NCI-H1417 (cell line): ENCODE measurements around the gene DHCR7.

ENCODE experiments used
- DNase-seq, 3 experiments: peaks; one replicate each; lab custom pipeline; 2025; lab: John Stamatoyannopoulos, UW

DHCR7 gene

DNA sequence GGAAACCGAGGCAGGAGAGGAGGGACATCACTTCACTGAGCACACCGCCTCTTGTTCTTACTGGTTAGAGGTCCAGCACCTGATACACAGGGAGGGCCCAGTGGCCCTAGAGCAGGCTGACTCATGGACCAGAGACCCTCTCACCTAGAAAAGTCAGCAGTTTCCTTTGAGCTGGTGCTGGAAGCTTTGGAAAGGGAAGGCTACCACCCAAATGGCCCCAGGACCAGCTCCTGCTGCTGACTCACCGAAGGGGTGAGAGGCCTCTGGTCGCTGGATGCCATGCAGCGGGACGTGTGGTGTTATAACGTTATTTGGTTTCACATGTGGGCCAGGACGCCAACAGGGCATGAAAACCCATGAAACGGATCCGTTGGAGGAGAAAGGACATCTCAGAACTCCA lies 8.6 kb upstream of the DHCR7 start:
- no peak for DNase-seq

DNA sequence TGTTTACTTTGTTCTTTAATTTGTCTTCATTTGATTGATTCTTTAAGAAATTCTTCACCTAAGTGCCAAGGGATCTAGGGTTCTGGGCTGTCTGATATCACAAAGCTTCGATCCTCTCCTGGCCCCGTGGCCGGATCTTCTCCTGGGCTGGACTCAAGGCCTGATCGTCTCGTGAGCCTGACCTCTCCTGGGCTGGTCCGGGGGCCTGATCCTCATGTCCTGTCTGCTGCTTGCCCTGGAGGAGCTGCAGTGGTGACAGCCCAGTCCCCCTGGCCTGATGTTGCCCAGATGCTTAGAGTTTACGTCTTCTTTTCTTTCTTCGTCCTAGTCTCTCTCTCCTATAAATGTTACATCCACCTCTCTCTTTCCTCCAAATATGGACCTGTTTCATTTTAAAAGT lies 8.1 kb upstream of the DHCR7 start:
- DNase-seq, result no peak

DNA sequence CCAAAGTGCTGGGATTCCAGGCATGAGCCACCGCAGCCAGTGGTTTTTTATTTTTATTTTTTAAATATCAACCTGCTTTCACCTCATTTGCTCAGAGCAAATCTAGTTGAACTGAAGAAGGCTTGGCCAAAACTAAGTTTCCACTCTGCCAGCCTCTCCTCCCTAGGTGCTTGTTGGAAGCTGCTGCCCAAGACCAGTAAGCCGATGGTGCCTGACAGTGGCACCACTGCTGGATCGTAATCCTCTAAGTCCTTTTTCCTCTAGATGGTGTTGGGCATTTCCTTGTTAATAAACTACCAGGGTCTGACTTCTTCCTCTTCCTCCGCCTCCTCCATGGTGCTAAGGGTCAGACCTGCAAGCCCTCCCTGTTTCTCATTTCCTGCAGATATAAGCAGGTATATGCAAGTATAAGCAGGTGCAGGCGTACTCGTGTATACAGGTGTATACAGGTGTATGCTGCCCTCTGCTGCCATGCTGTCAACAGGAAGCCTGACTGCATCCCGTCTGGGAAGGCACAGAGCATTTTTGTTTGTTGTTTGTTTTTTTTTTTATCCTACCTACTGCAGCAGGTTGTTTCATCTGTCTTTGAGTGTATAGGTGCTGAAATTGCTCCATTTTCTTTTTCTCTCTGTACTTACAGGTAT lies 6.4 kb upstream of the DHCR7 start:
- DNase-seq, result peak in 1 of 3 experiments; percentile 17

DNA sequence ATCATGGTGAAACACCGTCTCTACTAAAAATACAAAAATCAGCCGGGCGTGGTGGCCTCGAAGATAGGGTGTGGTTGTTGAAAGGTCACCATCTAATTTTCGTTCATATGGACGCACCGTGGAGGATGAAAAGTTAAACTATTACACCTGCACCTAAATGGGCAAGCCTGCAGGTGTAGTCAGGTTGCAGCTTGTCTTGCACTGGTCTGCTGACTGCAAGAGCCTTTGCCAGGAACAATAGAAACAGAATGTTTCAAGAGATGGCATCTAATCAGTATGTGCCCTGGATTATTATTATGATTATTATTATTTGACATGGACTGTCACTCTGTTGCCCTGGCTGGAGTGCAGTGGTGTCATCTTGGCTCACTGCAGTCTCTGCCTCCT lies 5.7 kb upstream of the DHCR7 start:
- no peak for DNase-seq

DNA sequence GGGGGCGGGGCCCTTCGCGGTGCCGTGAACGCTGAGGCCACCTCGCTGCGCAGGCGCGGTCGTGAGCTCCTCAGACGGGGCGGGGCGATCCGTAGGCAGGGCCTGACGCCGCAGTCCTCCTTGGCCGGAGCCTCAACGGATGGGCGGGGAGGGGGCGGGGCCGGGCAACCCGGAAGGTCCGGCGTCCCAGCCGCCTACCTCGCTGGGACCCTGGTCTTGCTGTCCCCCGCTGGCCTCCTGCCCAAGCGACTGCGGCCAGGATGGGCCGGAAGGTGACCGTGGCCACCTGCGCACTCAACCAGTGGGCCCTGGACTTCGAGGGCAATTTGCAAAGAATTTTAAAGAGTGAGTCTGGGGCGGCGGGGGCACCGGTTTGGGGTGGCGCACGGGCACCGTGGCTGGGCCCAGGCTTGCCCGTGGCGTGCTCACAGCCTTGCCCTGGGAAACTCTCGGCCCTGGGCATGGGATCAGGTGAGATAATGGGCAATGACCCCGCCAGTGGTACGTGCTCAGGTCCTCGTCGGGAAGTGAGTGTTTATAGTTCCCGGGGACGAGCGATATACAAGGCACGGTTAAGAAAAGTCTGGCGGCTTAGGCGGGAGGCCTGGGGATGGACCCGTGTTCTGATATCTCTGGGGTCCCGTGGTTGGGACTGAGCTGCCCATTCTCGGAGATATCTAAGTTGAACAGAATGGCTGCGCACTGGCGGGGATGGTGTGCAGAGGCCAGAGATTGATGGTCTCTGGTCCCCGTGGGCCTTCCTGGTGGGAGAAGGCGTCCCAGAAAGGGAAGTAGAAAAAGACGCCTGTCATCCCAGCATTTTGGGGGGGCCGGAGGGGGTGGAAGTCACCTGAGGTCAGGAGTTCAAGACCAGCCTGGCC lies 5.1 kb upstream of the DHCR7 start, which contains the start of gene NADSYN1:
TSS of gene NADSYN1 (plus strand) at position 167 of the 881 bp plus-strand sequence. CDS start at position 261, 94 bp downstream.
- DNase-seq, result peak; percentile 95 to 96 (median 95)

DNA sequence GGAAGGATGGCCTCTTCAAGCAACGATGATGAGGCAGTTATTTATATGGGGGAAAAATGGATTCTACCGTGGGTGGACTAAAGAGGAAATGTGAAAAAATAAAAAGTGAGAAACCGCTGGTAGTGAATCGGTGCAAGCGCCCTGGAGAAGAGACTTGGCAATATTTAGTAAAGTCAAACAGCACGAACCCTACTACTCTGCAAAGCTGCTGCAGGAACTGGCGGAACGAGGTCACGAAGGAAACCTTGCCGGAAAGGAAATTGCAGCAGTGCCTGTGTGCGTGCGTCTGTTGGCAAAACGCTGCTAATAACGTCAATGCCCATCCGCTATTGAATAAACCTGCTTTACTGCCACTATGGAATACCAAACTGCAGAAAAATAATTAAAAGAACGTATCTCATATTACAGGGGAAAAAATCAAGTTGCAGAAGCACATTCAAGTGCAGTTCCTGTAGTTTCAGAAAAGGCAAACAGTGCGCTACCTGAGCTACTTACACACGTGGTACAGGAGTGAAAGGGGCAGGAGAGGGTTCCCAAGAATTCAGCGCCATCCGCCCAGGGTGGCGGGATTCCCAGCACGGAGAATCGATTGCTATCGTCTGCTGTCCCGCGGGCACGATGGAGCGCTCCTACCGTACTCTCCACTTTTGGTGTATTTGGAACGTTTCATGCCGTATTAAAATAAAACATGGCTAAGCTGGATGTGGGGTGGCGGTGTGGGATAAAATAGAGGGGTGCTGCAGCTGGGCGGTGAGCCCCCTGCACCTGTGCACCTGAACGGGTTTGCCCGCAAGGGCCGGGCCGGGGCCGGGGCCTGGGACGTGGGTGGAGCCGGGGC lies 4.2 kb upstream of the DHCR7 start:
- DNase-seq, result peak; percentile 61 to 82 (median 62)

DNA sequence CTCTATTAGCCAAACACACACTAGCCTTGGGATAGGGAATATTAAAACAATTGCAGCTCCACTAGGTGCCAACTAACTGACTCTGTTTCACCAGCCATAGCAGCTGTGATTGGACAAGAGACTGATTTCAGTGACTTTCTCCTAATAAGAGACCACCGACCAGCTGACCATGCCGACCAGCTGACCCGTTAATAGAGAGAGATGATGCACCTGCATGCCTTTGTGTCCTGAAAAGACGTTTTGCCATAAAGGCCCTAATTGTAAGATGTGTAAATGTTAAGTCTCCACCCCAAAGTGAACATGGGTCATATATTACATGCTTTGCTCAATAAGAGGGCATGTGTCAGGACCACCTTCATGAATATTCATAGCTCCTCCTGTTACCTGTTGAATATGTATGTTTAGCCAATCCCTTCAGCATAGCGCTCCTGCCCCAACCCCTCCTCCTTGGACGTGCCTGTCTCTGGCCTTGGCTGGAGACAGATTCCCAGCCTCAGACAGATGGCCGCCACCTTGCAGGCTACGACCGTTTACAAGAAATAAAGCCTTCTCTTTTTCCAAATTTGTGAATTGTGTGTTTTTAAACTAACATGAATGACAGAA lies 3.5 kb upstream of the DHCR7 start:
- DNase-seq, result no peak

DNA sequence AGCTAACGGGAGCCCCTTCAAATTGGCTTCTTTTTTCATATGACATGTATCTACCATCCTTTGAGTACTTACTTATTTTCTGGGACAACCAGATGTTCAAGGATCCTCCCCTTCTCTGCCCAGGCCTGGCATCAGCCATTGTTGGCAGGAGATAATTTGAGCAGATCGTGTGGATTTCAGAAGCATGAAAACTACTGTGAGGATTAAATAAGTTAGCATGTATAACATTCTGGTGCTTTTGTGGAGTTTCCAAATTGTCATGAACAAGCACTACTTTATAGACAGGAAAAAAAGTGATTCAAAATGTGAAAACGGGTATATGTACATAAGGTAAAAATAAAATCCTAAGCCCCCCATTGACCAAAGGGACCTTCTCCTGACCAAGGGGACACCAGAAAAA lies 2.7 kb upstream of the DHCR7 start:
- no peak for DNase-seq

DNA sequence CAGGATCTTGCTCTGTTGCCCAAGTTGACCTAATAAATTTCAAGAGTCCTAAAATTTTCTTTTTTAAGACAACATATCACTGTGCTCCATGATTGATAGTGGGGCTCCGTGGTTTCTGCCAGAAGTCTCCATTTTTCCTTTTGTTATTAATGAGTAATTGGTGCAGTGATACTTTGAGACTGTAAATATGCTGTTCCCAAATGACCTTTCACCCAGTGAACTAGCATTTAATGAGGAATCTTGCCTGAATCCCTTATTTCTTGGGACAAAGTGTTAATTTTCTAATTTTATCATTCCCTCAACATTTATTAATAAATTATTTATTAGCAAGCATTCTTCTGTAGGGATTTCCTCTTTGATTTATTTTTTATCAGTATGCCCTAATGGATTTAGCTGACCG lies 2.3 kb upstream of the DHCR7 start:
- no peak for DNase-seq

DNA sequence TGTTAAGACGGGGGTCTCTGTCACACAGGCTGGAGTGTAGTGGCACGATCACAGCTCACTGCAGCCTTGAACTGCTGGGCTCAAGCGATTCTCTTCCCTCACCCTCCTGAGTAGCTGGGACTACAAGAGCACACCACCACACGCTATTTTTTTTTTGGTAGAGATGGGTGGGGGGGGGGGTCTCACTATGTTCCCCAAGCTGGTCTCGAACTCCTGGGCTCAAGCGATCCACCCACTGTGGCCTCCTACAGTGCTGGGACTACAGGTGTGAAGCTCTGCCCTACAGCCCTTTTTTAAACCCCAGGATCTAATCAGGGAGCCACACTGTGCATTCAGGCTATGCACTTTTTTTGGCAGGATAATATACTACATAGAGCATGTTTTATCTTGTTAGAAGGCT lies 1.4 kb upstream of the DHCR7 start:
- peak in 1 of 3 experiments; percentile 22 for DNase-seq

DNA sequence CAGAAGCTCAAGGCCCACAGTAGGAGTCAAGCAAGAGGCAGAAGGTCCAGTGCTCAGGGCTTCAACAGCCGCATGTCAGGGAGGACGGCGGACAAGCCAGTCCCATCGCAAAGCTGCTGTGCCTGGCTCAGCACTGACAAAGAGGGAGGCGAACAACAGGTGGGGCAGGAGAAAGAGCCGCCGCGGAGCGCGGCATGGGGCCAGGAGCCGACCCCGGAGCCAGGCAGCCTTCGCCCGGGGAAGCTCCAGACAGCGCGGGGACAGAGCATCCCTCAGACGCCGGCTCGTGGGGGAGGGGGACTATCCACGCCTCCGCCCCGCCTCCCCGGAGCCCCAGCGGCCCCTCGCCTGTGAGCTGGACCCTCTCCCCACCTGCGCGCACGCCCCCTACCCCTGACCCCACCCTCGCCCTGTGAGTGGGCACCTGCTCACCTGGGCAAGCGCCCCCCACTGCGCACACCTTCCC lies 369 bp downstream of the DHCR7 start:
- DNase-seq, result peak in 2 of 3 experiments; percentile 40 to 91

DNA sequence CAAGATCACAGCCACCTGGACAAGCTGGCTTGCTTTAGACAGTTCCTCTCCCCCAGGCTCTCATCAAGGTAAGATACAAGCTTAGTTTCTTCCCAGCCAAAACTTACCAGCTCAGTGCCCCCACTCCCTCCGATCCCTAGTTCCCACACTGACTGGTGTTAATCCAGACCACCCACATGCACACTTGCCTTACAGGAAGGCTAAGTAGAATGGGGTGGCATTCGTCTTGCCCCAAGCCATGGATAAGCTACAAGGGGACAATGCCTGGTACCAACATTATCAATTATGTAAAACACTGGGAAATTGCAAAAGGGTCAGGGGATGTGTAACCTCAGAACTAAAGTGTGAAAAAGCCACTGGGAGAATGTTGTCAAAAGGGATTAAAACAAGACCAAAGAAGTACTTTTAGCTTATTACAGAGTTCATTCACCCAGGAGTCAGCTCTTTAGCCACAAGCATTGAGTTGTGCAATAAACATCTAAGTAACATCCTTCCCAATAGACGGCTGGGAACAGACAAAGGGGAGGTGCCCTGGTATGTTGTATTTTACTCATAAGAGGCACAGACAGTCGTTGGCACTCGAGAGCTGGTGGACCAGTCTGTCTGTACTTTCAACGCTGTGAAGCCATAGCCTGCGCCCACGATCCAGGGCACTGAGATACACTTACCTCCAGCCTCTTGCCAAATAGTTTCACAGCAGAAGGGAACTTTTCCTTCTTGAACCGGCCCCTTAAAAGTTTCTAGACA lies 1.1 kb downstream of the DHCR7 start:
- DNase-seq, result no peak

DNA sequence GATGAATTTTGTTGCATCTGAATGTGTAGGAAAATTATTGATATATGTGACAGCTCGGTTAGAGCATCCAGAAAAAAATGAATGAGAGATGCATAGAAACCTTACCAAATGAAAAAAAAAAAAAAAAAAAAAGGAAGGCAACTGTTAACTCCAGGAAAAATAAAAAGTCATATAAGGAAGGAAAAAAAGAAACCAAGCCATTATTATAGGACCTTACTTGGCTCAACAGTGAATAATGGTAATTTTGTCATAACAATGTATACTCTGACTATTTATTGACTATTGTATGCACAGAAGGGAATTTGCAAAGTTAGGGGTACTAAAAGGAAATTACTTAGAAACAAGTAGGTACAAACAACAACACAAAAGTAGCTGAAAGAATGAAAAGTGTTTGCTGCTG lies 2.0 kb downstream of the DHCR7 start:
- no peak for DNase-seq

DNA sequence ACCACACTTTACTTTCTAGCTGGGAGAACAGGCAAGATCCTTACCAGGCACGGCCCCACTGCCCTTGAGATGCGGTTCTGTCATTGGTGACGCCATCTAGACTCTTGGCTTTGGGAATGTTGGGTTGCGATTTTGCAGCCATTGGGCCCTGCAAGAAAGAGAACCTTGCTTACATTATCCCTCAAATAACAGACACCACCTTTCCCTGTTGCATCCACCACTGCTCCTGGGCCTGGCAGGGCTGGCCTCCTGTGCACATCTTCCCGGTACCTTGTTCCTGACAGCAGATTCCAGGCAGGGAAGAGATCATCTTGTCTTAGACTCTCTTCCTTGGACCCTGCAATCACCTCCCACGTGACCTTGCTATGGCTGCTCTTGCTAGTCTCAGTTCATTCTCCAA lies 3.4 kb downstream of the DHCR7 start:
- no peak for DNase-seq

DNA sequence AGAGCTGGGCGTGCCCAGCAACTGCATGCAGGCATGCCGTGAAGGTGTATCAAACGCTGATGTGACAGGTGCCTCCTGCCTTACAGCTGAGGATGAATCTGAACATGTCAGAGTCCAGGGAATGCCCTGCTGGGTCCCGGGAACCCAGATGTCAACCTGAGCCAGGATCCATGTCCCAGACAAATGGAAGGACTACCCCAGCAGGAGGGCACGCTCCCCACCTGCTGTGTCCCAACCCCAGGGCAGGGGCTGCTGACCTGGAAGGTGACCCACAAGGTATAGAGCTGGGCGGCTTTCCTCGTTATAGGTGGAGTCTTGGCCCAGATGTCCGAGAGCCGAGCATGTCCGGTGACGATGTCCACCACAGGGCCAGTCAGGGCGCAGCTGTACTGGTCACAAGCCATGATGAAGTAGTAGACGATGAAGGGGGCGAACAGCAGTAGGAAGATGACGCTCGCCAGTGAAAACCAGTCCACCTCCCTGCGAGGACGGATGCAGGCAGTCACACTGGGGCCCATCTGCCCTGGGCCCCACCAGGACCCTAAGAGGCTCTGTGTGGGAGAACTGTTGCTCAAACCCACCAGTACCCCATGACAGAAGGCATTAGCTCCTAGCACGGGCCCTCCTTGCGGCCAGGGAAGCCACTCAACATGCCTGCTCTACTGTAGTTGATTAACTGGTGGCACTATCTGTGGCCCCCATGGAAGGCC lies 4.3 kb downstream of the DHCR7 start:
- DNase-seq, result no peak

DNA sequence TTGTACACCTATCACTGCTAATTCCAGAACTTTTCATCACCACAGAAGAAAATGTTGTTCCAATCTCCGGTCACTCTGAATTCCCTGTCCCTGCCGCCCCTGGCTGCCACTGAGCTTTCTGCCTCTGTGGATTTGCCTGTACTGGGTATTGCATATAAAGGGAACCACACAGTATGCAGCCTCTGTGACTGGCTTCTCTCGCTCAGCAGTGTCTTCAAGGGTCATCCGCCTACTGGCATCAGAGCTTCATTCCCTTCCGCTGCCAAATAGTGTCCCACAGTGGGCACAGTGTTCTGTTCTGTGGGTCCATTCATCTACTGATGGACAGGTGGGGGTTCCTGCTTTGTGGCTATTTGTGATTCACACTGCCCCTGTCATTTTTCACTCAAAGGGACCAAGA lies 5.3 kb downstream of the DHCR7 start:
- no peak for DNase-seq

DNA sequence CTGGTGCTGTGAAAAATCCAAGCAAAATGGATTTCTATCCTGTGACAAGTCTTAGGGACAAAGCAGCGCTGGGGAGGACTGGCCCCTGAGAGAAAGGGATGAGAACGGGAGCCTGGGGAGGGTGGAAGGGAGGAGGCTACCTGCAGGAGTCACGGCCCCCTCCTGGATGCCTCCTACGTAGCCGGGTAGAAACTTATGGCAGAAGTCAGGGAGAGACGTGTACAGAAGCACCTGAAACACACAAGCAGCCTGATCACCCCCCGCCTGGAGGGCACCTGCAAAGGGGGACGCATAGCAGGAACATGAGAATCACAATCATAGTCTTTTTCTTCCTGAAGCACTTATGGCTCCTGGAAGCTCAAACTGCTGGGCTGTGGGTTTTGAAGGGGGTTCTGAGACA lies 6.1 kb downstream of the DHCR7 start:
- DNase-seq, result no peak

DNA sequence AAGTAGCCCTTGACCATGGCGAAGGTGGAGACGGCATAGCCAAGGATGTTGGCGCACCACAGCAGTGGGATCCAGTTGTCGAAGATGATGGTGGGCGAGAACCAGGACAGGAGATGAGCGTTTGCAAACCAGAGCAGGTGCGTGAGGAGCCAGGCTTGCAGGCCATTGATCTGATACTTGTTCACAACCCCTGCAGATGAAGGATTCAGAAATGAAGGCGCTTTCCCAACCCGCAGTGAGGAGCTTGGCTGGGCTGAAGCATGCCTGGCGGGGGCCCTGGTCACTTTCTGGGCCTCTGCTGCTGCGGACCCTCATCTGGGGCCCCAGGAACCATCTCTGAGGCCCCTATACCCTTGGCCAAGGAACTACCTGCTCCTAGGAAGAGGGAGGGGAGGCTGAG lies 6.9 kb downstream of the DHCR7 start:
- DNase-seq, result no peak

DNA sequence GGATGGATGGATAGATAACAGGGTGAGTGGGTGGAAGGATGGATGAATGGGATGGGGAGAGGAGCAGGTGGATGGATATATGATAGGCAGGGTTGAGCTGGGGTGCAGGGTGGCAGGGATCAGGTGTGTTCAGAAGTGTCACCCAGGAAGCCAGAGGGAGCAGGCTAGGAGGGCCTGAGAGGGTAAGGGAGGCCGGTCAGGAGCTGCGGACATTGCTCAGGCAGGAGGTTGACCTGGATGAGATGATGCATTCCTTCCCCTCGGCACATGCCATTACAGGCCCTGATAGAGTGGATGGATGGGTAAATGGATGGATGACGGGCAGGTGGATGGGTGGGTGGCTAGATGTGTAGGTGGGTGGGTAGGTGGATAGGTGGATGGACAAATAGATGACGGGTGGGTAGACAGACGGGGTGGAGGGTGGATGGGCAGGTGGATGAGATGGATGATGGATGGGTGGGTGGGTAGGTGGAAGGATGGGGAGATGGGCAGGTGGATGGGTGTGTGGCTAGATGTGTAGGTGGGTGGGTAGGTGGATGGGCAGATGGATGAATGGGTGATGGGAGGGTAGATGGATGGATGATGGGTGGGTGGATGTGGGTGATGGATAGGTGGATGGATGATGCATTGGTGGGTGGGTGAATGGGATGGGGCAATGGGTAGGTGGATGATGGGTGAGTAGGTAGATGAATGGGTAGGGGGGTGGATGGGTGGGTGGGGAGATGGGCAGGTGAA lies 8.0 kb downstream of the DHCR7 start:
- no peak for DNase-seq

DNA sequence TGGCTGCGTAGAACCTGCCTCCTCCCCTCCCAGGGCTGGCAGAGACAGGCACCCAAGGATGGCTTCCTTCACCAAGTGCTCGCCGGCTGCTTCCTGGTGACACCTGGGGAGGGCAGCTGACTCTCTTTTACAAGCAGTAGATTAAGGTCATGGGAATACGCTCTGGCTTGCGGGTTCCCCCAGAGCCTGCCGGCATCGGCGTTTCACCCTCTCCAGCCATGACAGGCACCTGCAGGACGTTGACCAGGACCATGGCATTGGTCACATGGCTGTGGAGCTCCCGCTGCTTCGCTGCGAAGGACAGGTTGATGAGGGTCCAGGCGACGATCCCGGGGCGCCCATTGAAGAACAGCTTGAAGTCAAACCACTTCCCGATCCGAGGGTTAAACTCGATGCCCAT lies 9.5 kb downstream of the DHCR7 start:
- no peak for DNase-seq
